ENCODE results near the gene CECR2.

CECR2 gene

DNA sequence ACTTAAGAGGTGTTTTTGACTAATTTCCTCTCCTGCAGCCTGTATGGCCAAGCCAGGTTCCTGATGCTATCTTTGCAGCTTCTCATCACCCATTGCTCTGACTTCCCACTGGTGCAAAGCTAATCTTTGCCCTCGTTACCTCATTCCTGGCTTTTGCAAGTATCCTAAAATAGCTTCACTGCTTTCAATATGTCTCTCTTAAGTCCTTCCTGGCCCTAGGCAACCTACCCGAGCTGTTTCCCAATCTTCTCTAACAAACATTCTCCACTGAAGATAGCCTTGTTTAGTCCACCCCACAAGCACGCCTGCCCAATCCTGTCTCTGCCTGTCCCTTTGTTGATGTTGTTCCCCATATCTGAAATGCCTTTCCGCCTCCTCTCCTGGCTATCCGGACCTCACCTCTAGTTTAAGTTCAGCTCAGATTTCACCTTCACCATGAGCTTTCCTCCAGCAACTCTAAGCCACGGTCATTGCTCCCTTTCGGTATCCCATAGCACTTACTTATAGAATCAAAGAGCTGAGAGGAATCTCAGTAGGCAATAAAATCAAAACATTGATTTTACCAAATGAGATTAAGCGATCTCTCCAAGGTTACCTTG is 30.1 kb upstream of the CECR2 start:
- H3K9me2 ChIP-seq (replicated peaks; ENCODE audit: control insufficient read depth, low read length), result no peaks in the 10 kb centered on the region

GRCh38 chr22:17342361-17342760 is 26.9 kb upstream of the CECR2 start:
- TF ChIP-seq EZH2phosphoT487 (IDR thresholded peaks at IDR 0.05; ENCODE audit: borderline replicate concordance, low read length) (no peak), CTCF (IDR thresholded peaks at IDR 0.05; ENCODE audit: low read depth, low read length, poor library complexity, severe bottlenecking) (no peak)
- Histone ChIP-seq H3K36me3 (ENCODE audit: control insufficient read depth, low read length) (no peaks in the 10 kb centered on the region), H3K9me3 (ENCODE audit: control insufficient read depth, insufficient read depth, low read length) (no peaks in the 10 kb centered on the region), H3K9me2 (replicated peaks; ENCODE audit: control insufficient read depth, low read length) (no peaks in the 10 kb centered on the region), H3K27ac (ENCODE audit: low read depth, low read length) (no peak overlapping the region), H3F3A (ENCODE audit: control insufficient read depth, insufficient read depth) (peaks cover 20% of the 10 kb centered on the region), H3K4me2 (ENCODE audit: low read length) (no peak overlapping the region), H3K27me3 (ENCODE audit: control insufficient read depth, low read length) (no peaks in the 10 kb centered on the region), H3K4me1 (ENCODE audit: control insufficient read depth, low read length) (peaks cover 83% of the 10 kb centered on the region), H3K4me3 (ENCODE audit: low read length) (no peak overlapping the region), H3K79me2 (ENCODE audit: control insufficient read depth, low read length) (no peaks in the 10 kb centered on the region), H4K20me1 (ENCODE audit: control insufficient read depth, insufficient read depth, low read depth, low read length) (no peaks in the 10 kb centered on the region)

More for the DNA sequence above, 30.1 kb upstream of the CECR2 start:
- Histone ChIP-seq H3F3A (ENCODE audit: control insufficient read depth, insufficient read depth) (peaks cover 41% of the 10 kb centered on the region), H3K27me3 (ENCODE audit: control insufficient read depth, low read length) (no peaks in the 10 kb centered on the region), H3K9me3 (ENCODE audit: control insufficient read depth, insufficient read depth, low read length) (no peaks in the 10 kb centered on the region), H3K4me3 (ENCODE audit: low read length) (no peak overlapping the region), H3K4me1 (ENCODE audit: control insufficient read depth, low read length) (peaks cover 89% of the 10 kb centered on the region), H3K4me2 (ENCODE audit: low read length) (no peak overlapping the region), H3K36me3 (ENCODE audit: control insufficient read depth, low read length) (no peaks in the 10 kb centered on the region), H3K27ac (ENCODE audit: low read depth, low read length) (no peak overlapping the region), H4K20me1 (ENCODE audit: control insufficient read depth, insufficient read depth, low read depth, low read length) (no peaks in the 10 kb centered on the region), H3K79me2 (ENCODE audit: control insufficient read depth, low read length) (no peaks in the 10 kb centered on the region)
- no peak for TF ChIP-seq CTCF (IDR thresholded peaks at IDR 0.05; ENCODE audit: low read depth, low read length, poor library complexity, severe bottlenecking)
- TF ChIP-seq EZH2phosphoT487 (IDR thresholded peaks at IDR 0.05; ENCODE audit: borderline replicate concordance, low read length), result no peak

DNA sequence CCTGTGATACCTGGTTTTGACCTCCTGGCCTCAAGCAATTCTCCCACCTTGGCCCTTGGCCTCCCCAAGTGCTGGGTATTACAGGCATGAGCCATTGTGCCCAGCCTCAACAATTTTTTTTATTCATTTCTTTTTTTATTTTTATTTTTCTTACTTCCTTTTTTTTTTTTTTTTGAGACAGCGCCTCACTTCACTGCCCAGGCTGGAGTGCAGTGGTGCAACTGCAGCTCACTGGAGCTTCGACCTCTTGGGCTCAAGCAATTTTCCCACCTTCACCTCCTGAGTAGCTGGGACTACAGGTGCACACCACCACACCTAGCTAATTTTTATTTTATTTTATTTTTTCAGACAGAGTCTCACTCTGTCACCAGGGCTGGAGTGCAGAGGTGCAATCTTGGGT is 25.5 kb upstream of the CECR2 start:
- H3K27ac ChIP-seq (ENCODE audit: low read depth, low read length), result peak overlapping the region; percentile 44
- H3K9me3 ChIP-seq (ENCODE audit: control insufficient read depth, insufficient read depth, low read length), result no peaks in the 10 kb centered on the region
- H3K36me3 ChIP-seq (ENCODE audit: control insufficient read depth, low read length), result no peaks in the 10 kb centered on the region
- no peaks in the 10 kb centered on the region for H3K9me2 ChIP-seq (replicated peaks; ENCODE audit: control insufficient read depth, low read length)
- H3K27me3 ChIP-seq (ENCODE audit: control insufficient read depth, low read length), result no peaks in the 10 kb centered on the region
- peak overlapping the region; percentile 51 for H3K4me2 ChIP-seq (ENCODE audit: low read length)
- peaks cover 13% of the 10 kb centered on the region for H3F3A ChIP-seq (ENCODE audit: control insufficient read depth, insufficient read depth)
- no peaks in the 10 kb centered on the region for H3K79me2 ChIP-seq (ENCODE audit: control insufficient read depth, low read length)
- H3K4me3 ChIP-seq (ENCODE audit: low read length), result peak overlapping the region; percentile 28; the same call in 1 of the 2 replicates
- peaks cover 73% of the 10 kb centered on the region for H3K4me1 ChIP-seq (ENCODE audit: control insufficient read depth, low read length)
- H4K20me1 ChIP-seq (ENCODE audit: control insufficient read depth, insufficient read depth, low read depth, low read length), result no peaks in the 10 kb centered on the region
- TF ChIP-seq EZH2phosphoT487 (IDR thresholded peaks at IDR 0.05; ENCODE audit: borderline replicate concordance, low read length), result no peak
- no peak for TF ChIP-seq CTCF (IDR thresholded peaks at IDR 0.05; ENCODE audit: low read depth, low read length, poor library complexity, severe bottlenecking)

Measured in DOHH2 (cell line).